HG02798 (cell line): ENCODE measurements around the gene GMEB2.
A peak's percentile ranks its signal among the peaks of the same experiment; 100 is the strongest.
"Not testable (repeated sequence)": the region's sequence is repeated elsewhere in the genome, so short reads cannot be mapped to it uniquely, and the experiment has no call there.

Experiments
- ATAC-seq: cut with Tn5 transposase; IDR thresholded peaks from one replicate; pipeline ENCODE4 v1.9.1; 2021; ENCODE audit warnings: mild to moderate bottlenecking; ENCODE audit not compliant: unreplicated experiment, poor library complexity

Gene GMEB2

DNA sequence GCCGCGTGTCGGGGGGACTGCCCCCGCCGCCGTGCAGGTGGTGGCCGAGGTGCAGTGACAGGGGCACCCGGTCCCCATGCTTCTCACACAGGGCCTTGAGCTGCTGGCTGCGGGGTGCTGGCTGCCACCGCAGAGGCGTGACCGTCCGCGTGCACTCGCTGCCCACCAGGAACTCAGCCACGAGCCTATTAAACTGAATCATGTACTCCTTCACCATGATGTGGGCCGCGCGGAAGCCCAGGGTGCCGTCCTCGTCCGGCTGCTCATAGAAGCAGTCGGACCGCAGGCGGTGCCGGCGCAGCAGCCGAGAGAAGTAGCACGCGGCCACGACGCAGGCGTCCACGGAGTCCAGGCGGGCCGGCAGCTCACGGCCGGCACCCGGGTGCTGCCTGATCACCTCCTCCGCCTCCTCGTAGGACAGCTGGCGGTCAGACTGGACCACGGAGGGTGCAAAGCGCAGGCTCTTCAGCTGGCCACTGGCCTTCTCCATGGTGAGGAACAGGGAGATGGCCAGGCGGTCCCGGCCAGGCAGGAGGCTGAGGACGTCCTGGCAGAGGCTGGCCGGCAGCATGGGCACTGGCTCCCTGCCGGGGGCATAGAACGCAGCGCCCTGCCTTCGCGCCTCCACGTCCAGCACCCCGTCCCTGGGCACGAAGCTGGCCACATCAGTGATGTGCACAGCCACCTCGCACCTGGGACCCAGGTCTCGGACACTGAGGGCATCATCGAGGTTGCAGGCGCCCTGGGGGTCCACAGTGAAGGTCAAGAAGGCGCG lies 62.7 kb downstream of the GMEB2 start:
- ATAC-seq: no peak

DNA sequence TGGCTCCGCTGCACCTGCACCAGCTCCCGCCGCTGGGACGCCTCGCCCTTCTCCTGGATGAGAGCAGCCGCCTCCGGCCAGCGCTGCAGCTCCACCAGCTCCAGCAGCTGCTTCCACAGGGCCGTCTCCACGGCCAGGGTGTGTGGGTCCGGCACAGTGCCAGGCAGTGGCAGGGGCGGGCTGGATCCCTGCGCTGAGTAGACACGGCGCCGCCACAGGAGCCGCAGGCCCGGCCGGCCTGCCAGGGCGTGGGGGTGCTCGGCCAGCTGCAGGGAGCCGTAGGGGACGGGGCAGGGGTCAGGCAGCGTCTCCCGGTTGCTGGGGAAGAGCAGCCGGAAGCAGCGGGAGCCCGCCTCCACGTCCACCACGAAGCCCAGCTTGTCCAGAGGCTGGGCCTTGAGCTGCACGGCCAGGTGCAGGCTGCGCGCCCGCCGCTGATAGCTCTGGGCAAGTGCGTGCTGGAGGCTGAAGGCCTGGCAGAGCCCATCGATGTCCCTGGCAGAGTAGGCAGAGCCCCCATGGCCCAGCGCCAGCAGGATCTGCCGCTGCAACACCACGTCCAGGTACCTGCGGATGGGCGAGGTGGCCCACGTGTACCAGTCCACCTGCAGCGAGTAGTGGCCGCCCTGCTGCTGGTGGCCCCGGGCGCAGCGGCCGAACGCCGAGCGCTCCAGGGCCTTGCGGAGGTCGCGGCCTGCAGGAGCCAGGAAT lies 63.5 kb downstream of the GMEB2 start:
- no peak for ATAC-seq

- no peak for ATAC-seq
Measured at GRCh38 chr20:63562461-63563224, 64.3 kb downstream of the GMEB2 start.

DNA sequence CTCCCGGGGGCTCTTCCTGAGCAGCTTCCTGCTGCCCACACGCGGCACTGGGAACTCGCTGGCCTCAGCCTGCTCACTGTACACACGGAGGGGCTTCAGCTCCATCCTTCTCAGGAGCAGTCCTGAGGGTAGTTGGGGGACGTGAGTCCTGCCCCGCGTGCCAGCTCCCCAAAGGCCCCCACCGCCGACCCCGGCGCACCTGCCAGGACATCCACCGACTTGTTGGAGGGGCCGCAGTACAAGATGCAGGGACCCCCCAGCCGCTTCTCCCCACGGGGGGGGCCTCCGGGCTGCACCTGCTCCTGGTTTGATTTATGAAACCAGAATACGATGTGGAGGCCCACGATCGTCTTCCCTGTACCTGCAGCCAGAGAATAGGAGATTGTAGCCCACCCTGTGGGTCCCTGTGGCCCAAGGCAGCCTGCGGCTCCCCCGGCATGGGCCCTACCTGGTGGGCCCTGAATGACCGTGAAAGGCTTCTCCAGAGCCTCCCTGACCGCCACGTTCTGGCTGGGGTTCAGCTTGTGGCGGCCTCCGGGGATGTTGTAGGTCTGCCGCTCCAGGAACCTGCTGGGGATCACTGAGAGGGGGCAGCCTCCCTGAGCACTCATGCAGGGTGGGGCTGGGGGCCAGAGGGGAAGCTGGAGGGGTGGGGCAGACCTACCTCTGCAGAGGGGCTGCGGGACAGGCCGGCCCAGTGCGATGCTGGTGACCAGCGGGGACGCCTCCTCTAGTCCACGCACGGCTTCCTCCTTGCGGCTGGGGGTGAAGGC lies 65.1 kb downstream of the GMEB2 start:
- ATAC-seq: no peak

DNA sequence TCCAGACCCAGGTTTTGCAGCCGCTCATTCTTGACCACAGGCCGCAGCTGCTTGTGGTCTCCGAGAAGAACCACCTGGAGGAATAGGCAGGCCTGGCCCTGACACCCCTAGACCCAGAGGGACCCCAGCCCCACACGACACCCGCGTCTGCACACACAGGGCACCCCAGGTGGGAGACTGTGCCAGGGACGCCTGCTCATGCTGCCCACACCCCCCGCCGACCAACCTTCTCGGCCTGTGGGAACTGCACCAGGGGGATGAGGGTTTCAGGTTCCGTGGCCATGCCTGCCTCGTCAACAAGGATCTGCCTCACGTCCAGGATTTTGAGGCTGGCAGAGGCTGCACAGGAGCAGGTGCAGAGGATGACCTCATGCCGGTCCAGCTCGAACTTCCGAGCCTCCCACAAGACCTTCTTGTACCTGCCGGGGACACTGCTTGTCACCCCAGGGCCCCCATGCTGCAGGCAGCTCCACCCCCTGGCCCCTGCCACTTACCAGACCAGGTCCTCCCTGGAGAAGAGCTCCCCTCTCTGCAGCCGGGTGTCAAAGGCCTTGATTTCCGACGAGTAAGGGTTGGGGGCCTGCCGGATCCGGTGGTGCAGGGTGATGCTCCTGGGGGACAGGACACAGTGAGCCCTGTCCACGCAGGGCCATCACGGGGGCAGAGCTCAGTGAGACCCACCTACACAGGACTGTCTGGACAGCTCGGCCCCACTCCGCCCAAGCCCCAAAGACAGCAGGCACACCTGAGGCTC lies 65.9 kb downstream of the GMEB2 start:
- ATAC-seq: no peak

- ATAC-seq: no peak
Measured at GRCh38 chr20:63560333-63560805, 66.5 kb downstream of the GMEB2 start.

DNA sequence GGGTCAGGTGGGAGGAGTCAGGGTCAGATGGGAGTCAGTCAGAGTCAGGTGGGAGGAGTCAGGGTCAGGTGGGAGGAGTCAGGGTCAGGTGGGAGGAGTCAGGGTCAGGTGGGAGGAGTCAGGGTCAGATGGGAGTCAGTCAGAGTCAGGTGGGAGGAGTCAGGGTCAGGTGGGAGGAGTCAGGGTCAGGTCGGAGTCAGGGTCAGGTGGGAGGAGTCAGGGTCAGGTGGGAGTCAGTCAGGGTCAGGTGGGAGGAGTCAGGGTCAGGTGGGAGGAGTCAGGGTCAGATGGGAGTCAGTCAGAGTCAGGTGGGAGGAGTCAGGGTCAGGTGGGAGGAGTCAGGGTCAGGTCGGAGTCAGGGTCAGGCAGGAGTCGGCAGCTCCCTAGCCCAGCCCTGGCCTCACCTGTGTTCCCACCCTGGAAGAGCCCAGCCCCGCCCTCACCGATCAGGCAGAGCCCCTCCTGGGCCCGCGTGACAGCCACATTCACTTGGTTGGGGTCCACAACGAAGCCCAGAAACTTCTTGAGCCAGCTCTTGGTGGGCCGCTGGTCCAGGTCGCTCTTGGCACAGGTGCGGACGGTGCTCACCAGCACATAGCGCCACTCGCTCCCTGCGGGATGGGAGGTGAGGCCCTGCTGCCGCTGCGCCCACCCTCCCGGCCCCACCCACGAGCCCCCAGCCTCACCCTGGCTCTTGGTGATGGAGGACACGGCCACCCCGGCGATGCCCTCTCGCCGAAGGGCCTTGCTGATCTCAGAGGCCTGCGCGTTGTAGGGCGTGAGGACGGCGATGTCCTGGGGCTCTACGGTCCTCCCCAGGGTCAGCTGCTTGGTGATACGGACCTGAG lies 67.2 kb downstream of the GMEB2 start:
- not testable (repeated sequence) for ATAC-seq

GRCh38 chr20:63558804-63559484 lies 68.0 kb downstream of the GMEB2 start:
- no peak for ATAC-seq

- ATAC-seq: no peak
Measured at GRCh38 chr20:63557481-63557891, 69.4 kb downstream of the GMEB2 start.

GRCh38 chr20:63556873-63557478 lies 69.9 kb downstream of the GMEB2 start:
- no peak for ATAC-seq

DNA sequence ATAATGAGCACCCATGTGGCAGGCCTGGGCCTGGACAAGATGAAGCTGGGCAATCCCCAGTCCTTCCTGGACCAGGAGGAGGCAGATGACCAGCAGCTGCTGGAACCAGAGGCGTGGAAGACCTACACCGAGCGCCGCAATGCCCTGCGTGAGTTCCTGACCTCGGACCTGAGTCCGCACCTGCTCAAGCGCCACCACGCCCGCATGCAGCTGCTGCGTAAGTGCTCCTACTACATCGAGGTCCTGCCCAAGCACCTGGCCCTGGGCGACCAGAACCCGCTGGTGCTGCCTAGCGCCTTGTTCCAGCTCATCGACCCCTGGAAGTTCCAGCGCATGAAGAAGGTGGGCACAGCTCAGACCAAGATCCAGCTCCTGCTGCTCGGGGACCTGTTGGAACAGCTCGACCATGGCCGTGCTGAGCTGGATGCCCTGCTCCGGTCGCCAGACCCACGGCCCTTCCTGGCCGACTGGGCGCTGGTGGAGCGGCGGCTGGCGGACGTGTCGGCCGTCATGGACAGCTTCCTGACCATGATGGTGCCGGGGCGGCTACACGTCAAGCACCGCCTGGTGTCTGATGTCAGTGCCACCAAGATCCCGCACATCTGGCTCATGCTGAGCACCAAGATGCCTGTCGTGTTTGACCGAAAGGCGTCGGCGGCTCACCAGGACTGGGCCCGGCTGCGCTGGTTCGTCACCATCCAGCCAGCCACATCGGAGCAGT lies 71.1 kb downstream of the GMEB2 start:
- no peak for ATAC-seq

DNA sequence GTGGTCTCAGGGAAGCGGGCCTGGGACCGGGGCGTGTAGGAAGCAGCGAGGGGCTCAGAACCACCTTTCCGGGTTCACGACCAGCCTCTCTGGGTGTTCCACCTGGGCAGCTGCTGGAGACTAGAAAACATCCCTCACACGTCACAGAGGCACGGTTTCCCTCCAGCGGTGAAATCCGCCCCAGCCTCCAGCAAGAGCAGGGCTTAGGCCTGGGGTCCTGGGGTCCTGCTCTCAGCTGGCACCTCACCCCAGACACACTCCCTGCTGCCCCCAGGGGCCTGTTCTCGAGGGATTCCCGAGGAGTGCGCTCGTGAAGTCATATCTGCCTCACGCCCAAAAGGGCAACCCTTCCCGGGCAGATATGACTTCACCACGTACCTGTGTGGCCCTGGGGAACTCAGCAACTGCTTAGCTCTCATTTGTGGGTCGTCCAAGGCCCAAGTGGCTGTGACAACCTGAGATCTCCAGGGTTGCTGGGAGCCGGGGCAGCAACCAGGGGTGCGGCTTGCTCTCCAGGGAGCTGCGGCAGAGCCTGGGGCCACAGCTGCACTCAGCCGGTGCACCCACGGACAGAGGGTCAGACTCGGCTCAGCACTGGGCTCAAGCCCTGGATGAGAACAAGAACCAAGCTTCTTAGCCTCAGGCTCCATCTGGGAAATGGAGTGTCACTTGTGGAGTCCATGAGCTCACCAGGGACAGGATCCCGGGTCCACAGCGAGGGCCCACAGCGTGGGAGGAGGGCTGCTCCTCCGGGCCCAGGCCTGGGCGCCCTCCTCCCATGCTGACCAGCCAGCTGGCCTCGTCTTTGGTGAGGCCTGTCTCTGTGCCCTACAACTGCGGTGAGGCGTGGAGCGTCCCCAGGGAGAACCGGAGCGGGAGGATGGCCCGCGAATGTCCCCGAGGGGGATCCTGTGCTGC lies 72.3 kb downstream of the GMEB2 start:
- no peak for ATAC-seq

GRCh38 chr20:63553933-63554290 lies 73.0 kb downstream of the GMEB2 start, which contains the start of gene FNDC11:
FNDC11 (plus strand) TSS chr20:63554159; CDS start chr20:63555664, 1,505 bp downstream.
- ATAC-seq: peak; percentile 21

DNA sequence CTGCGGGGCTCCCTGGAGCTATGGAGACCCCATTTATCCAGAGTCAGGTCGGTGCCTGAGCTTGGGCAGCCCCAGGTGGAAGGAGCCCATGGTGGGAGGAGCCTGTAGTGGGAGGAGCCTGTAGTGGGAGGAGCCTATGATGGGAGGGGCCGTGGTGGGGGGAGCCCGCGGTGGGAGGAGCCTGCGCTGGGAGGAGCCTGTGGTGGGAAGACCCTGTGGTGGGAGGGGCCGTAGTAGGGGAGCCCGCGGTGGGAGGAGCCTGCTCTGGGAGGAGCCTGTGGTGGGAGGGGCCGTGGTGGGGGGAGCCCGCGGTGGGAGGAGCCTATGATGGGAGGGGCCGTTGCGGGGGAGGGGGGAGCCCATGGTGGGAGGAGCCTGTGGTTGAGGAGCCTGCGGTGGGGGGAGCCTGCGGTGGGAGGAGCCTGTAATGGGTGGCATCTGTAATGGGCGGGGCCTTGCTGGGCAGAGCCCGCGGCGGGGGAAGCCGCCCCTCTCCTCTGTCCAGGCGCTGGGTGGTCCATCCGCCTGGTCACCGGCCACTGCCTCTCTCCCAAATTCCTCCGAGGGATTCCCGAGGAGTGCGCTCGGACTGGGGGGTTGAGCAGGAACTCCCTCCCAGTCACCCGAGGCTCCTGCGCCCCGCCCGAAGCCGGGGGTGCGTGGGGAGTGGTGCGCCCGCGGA lies 73.5 kb downstream of the GMEB2 start:
- peak; percentile 61 for ATAC-seq

DNA sequence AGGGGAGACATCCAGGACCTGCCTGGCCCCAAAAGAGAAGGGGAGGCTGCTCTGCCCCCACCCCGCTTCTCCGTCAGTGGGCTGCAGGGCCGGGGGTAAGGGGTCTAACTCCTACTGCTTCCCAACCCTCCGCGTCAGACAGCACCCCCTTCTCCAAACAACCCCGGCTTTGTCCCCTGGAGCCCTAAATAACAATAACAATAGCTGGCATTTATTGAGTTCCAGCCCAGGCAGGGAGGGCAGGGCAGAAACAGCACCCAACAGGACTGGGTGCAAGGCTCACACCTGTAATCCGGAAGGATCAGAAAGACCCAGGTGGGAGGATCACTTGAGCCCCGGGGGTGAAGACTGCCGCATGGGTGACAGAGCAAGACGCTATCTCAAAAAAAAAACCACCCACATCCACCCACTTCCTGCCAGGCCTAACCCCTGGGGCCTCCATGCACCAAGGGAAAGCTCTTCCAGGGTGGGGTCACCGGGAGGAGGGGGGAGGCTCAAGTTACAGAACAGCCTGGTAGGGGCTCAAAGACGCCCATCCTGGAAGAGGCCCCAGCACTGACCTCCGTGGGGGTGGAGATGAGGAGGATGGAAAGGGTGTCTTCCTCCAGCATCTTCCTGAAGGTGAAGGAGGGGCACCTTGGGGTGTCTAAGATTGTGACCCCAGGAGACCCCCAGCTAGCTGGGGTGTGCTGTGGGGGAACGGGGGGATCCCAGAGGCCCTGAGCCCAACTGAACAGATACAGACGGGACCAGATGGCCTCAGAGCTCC lies 74.2 kb downstream of the GMEB2 start:
- ATAC-seq: peak; percentile 14
